HS-5 (cell line): ENCODE results near the gene VGLL4.
"Not testable (repeated sequence)": the region's sequence is repeated elsewhere in the genome, so short reads cannot be mapped to it uniquely, and the experiment has no call there.

Experiments
- DNase-seq: peaks from one replicate; pipeline ENCODE4 v3.0.0-alpha.2; 2012; ENCODE audit warnings: low read depth

The VGLL4 gene

DNA sequence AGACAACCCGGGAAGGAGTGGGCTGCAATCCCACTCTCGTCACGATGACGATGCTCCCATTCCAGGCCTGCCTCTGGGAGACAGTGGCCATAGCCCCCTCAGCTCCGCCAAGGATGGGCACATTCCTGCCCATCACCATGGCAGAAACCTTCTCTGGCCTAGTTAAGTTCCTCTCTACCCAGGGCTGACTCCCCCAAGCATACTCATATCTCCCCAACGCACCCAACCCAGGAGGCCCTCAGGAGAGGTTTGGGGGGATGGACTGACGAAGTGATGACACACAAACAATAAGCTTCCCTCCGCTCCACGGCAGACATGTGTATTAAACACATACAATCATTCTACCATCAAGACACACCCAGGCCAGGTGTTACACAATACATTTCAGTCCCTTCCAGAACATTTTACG is 60.1 kb downstream of the VGLL4 start:
- no peak for DNase-seq

DNA sequence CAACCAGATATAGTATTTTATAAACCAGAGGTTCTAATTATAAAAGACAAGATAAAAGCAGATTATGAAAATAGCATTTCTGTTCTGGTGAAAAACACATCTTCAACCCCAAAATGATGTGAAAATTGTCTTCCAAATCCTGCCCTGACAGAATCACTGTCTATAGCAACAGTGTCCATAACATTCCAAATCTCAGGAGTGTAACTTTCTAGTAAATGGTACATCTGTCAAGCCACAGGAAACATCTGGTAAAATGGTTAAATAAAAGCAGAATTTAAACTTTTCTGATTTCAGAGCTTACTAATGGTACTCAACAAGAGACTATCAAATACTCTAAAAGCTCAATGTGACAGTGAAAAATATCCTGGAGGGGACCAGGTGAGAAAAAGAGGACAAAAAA is 60.5 kb downstream of the VGLL4 start:
- no peak for DNase-seq

DNA sequence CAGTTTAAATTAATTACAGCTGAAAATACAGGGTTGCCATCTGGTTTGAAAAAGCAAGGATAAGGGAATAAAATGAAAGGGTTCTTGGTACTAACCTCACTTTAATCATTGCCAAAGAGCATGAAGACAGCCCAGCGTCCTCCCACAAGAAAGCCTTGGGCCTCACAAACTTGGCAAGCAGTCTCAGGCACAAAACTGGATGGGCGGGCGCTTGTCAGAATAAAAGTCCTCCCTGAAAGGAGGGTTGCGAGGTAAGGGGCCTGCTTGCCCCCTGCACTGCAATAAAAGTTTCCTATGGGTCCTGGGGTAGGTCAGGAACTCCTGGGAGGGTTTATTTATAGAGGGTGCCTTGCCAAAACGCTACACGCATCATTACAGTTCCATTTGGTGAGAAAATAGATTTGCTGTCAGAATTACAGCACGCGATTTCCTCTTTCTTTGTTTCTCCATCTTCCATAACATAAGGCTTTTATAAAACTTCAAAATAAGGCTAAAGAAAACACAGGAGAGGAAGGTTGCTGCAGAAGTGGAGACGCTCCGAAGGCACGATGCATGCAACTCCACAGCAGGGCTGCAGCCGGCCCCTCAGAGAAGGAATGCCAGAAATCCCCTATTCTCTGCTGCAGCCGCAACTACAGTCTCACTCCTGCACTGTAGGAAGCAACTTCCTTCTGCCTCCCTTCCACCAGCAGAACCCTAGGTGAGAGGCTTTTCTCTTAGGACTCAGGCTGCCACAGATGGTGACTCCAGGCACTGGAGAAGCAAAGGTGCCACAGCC is 61.3 kb downstream of the VGLL4 start:
- DNase-seq = no peak

DNA sequence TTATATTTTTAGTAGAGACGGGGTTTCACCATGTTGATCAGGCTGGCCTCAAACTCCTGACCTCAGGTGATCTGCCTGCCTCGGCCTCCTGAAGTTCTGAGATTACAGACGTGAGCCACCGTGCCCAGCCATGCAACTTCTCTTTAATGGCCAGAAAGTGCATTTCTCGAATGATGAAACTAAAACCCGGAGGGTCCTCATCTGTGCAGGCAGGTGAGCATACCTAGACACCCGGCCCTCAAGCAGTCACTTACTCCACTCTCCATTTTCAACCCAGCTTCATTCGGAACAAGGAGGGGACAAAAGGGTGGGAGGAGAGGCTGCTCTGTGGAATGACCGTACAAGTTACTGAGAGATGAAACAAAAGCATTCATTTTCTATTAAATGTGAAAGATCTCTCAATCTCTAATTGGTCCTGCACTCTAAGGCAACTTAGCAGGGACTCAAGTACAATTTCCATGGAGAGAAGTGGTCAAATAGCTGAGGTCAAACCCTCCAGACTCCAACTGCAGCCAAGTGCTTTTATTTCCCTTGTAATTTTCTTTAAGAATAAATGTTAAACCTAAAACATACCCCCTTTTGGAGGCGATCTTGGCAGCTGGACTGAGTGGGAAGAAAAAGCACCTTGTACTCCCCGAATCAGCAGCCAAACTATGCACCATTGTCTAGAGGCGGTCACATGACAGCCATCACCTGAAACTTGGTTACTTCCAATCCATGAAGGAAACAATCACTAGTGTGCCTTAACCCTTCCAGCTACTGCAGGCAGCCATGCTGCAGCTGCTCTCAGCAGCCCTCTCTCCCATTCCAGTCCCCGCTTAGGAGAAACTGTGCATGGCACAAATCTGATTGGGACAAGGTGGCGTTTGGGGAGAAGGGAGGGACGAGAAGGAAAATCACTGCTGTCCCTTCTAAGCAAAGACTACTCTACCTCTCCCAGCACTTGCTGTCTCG is 62.2 kb downstream of the VGLL4 start:
- no peak for DNase-seq

- DNase-seq = no peak
Observed at GRCh38 chr3:11580645-11581044, 63.1 kb downstream of the VGLL4 start.

- no peak for DNase-seq
Observed at GRCh38 chr3:11578169-11578568, 65.5 kb downstream of the VGLL4 start.

DNA sequence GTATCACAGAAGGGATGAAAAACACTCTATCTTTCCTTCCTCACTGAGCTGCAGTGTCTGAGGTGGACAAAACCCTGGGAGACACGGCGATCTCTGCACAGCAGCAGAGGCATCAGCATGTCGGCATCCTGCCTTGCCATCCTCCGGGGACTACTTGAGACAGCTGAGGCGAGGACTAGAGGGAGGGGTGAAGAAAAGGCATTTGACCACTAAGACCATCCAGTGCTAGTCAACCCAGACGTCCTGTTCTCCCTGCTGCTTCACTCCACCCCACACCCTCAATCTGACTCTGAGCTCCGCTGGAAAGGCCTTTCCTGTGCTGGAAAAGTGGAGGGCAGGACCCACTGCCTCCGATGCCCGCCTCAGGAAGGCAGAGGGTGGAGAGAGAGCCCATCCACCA is 67.3 kb downstream of the VGLL4 start:
- DNase-seq = no peak

GRCh38 chr3:11575677-11576076 is 68.0 kb downstream of the VGLL4 start:
- DNase-seq = no peak

- no peak for DNase-seq
Observed at GRCh38 chr3:11574981-11575669, 68.6 kb downstream of the VGLL4 start.

DNA sequence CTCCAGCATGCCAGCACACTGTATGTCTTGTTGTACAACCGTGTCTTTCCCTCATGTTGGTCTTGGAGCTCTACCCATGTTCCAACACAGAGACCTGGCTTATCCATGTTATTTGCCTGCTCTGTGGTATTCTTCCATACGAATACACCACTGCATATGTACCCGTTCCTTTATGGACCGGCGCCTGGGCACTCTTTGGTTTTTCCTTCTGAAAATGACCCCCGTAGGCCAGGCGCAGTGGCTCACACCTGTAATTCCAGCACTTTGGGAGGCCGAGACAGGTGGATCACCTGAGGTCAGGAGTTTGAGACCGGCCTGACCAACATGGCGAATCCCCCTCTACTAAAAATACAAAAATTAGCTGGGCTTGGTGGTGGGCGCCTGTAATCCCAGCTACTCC is 71.1 kb downstream of the VGLL4 start:
- DNase-seq = not testable (repeated sequence)

DNA sequence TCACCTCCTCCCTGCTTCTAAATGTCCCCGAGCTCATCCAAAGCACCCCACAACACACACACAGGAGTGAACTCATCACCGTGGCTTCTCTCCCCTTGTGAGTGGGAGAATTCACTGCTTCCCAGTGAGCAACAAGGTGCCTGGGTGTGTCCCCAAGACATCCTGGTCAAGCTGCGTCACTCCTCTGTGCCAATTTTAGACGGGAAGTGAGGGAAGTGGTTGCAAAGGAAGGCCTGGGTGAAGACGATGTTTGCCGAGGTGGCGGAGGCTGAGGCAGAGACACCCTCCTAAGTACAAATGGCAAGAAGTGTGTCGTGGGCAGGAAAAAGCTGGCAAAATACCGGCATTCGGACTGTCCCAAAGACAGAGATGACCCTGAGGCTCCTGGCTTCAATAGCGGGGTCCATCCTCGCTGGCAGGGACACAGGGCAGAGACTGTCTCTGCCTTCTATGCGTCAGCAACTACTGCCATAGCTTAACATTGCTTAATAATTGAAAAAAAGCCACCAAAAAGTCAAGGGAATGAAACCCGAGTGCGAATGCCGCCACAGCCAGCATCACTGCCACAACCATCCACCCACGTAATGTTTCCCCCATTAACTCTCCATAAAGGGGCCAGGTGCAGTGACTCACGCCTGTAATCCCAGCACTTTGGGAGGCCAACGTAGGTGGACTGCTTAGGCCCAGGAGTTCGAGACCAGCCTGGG is 72.8 kb downstream of the VGLL4 start:
- DNase-seq = no peak

DNA sequence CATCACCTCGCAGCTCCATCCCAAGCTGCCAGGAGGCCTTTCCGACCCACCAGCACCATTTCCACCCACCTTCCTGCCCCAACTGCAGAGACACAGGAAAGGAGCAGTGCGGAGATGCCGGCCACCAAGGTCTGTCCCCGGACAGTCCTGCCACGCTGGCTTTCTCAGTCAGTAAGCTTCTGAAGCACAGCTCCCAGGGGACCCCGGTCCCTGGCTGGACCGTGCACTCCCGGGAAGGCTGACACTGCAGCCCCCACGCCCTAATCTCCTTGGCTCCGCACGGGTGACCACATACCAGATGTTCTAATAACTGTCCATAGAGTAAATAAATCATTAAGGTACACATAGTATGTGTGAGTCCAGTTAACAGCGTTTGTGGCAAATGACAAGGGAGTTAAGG is 73.5 kb downstream of the VGLL4 start:
- no peak for DNase-seq

- no peak for DNase-seq
Observed at GRCh38 chr3:11569156-11569741, 74.5 kb downstream of the VGLL4 start.

DNA sequence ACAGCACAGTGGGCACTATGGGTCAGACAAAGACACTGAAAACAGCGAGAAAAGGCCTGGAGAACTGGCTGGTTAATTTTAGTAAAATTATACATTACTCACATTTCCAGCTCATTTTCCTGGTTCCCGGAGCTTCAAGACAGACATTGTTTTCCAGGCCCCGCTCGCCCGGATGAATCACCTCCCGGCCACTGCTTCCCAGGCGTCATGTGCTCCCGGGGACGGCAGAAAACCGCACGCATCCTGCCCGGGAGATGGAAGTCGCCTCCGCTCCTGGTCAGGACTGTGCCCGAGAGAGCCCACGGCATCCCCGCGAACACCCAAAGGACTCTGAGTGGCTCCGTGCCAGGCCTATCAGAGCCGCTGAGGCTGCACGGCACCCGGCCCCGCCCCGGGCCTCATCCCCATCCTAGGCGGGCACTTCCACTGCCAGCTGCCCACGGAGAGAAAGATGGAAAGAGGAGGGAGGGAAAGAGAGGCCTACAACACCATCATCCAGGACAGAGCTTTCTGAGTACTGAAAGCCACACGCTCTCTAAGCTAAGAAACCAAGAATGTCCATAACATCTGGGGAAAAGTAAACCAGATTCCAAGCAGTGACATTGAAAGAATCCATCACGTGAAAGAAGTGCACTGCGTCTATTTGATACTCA is 75.1 kb downstream of the VGLL4 start:
- peak; percentile 71 for DNase-seq

- DNase-seq = peak; percentile 68
Observed at GRCh38 chr3:11567516-11568467, 75.9 kb downstream of the VGLL4 start.

DNA sequence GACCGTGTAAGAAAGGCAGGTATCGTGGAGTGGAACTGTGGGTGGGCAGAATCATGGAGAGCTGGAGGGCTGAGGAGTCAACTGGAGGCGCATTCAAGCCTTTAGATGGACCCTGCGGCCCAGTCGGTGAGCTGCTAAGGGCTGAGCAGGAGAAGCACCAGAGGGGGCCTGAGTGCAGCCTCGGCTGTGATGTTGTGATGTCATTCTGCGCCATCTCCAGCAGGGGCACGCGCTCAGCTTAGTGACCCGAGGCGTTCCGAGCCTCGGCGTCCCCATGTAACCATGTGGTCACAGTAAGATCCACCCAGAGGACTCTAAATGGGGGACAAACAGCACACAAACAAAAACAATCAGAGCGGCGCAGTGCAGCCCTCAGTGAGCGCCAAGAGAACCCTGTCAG is 76.8 kb downstream of the VGLL4 start:
- DNase-seq = no peak

GRCh38 chr3:11566478-11566877 is 77.2 kb downstream of the VGLL4 start:
- DNase-seq = no peak

- DNase-seq = no peak
Observed at GRCh38 chr3:11565932-11566331, 77.8 kb downstream of the VGLL4 start.

GRCh38 chr3:11565492-11565891 is 78.2 kb downstream of the VGLL4 start:
- DNase-seq = no peak

DNA sequence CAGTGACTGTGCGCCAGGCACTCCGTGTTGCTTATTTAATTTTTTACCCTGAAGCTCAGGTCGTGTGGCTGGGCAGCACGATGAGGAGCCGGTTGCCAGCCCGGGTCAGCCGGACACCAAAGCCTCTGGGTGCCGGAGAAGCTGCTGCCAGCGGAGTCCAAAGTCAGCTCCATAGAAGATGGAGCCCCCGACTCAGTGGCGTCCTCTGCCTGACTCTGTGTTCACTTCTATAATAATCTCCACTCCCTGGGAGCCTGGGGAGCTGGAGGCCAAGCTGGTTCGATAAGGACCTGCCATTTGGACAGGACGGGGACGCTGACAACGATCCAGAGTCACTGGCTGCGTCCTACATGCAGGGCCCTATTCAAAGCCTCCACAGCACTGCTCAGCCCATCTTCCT is 78.6 kb downstream of the VGLL4 start:
- no peak for DNase-seq
